ENCODE data around the gene ARHGAP15. TPM values are rescaled to one million over a fixed set of nuclear protein-coding genes. Genes with fewer than 3 reads are reported as not detected.

ARHGAP15 gene
- total RNA-seq, 4 donors from 2014 or later, result 1.7 to 16.8 (median 3.7) TPM

DNA sequence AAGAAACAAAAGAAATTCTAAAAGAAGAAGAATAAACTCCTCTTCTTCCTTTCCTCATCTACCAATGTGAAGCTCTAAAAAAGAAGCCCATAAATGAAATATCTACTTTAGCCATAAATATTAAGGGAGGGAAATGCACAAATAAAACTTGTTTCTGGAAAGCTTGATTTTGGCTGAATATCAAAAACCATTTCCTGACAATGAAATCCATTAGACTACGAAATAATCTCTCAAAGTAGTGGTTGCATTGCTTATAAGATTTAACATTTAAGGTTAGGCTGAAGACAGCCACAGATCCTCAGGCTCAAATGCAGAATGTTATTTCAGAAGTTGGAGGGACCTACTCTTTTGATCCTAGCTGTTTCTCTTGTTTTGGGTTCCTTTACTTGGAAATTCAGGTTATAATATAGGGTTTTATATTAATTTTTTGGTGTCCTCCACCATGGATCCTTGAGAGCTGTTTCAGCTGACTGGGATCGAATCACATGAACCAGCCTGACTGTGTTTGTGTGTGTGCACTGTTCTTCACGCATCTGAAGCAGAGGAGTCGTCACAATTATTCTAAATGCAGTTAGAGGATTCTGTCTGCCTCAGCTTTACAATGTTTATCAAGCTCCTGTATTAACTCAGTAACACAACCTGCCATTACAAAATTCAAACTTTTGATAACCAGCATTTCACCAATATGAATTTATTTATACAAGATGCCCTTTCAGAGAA, 474.8 kb downstream of the ARHGAP15 start:
- no peak overlapping the region for H3K27ac ChIP-seq

DNA sequence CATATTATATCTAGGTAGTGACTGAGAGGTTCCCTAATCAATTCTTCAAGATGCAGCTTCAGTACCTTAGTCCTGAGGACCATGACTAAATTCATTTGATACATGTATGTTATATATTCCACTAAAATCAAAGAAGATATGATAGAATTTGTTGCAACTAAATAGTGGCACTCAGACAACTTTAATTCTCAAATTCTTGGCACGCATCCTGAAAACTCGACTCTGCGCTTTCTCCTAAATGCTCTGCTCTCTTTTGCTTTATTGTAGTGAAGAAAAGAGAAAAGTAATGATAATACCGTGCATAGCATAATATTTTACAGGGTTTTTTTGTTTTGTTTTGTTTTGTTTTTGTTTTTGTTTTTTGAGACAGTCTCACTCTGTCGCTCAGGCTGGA, 475.3 kb downstream of the ARHGAP15 start:
- DNase-seq, result no peak
- Histone ChIP-seq H3K36me3 (no peaks in the 10 kb centered on the region), H3K27me3 (no peaks in the 10 kb centered on the region), H3K27ac (no peak overlapping the region), H3K4me1 (peaks cover 0 to 8% (median 0%) of the 10 kb centered on the region in 3 donors), H3K4me3 (no peak overlapping the region), H3K9me3 (no peaks in the 10 kb centered on the region)
- TF ChIP-seq POLR2A (IDR thresholded peaks at IDR 0.05), result no peak
- TF ChIP-seq, protein P1, sequence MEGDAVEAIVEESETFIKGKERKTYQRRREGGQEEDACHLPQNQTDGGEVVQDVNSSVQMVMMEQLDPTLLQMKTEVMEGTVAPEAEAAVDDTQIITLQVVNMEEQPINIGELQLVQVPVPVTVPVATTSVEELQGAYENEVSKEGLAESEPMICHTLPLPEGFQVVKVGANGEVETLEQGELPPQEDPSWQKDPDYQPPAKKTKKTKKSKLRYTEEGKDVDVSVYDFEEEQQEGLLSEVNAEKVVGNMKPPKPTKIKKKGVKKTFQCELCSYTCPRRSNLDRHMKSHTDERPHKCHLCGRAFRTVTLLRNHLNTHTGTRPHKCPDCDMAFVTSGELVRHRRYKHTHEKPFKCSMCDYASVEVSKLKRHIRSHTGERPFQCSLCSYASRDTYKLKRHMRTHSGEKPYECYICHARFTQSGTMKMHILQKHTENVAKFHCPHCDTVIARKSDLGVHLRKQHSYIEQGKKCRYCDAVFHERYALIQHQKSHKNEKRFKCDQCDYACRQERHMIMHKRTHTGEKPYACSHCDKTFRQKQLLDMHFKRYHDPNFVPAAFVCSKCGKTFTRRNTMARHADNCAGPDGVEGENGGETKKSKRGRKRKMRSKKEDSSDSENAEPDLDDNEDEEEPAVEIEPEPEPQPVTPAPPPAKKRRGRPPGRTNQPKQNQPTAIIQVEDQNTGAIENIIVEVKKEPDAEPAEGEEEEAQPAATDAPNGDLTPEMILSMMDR (IDR thresholded peaks at IDR 0.05), result no peak
- WGBS, 2 donors, result 75 to 81% methylated on average over 5 of the region's 5 CpGs
- intact Hi-C loops (cut with DNase I), result no loop called here

More for the DNA sequence above, 474.8 kb downstream of the ARHGAP15 start:
- 52 to 55% methylated on average over 4 of the region's 4 CpGs for WGBS, 2 donors
- Histone ChIP-seq H3K4me1 (peaks cover 0 to 8% (median 0%) of the 10 kb centered on the region in 3 donors), H3K4me3 (no peak overlapping the region), H3K27me3 (no peaks in the 10 kb centered on the region), H3K36me3 (no peaks in the 10 kb centered on the region), H3K9me3 (no peaks in the 10 kb centered on the region)
- intact Hi-C loops (cut with DNase I), result no loop called here
- DNase-seq, result no peak
- TF ChIP-seq POLR2A (IDR thresholded peaks at IDR 0.05), result no peak
- TF ChIP-seq, protein P1 (IDR thresholded peaks at IDR 0.05), result no peak

DNA sequence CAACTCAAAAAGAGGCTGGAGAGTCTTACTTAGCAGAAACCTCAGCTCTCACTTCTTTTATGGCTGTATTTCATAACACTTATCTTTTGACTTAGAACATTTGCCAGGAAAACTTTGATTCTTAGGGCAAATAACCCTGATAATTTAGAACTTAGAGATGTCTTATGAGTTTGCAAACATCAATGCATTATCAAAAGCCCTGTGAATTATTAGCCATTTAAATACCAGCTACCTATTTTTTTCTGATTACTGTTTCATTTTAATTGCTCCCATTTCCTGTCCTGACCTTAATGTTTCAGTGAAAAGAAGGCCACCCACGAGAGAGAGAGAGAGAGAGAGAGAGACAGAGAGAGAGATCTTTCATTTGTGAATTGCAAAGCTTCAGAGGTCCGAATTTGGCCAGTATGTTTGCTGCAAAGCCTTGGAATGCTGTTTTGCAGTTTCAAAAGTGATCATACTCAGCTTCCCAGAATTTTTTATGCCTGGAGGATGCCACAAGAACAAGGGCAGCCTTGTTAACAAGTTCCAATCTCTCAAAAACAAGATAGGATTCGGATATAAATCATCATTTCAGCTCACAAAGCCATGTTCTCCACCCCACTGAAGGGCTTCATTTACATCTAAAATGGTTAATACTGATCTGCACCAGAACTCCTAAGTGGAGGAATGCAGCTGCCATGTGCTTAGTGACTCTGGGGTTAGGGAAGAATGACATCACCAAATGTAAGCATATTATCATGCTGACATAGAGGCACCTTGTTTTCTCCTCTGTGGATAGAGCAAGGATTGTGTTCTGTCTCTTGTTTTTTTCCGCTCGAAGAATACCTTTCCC, 478.2 kb downstream of the ARHGAP15 start:
- WGBS, 2 donors, result 45 to 55% methylated on average over 5 of the region's 5 CpGs
- no peaks in the 10 kb centered on the region for H3K36me3 ChIP-seq
- H3K4me3 ChIP-seq, result no peak overlapping the region
- H3K9me3 ChIP-seq, result no peaks in the 10 kb centered on the region
- H3K27ac ChIP-seq, result no peak overlapping the region
- H3K27me3 ChIP-seq, result no peaks in the 10 kb centered on the region
- no peak for DNase-seq
- intact Hi-C loops (cut with DNase I), result no loop called here
- TF ChIP-seq, protein P1 (IDR thresholded peaks at IDR 0.05), result no peak
- no peak for TF ChIP-seq POLR2A (IDR thresholded peaks at IDR 0.05)
- peaks cover 0 to 8% (median 0%) of the 10 kb centered on the region in 3 donors for H3K4me1 ChIP-seq

GRCh38 chr2:143608063-143608423, 478.8 kb downstream of the ARHGAP15 start:
- Histone ChIP-seq H3K27ac (no peak overlapping the region), H3K4me1 (peaks cover 0 to 8% (median 0%) of the 10 kb centered on the region in 3 donors), H3K4me3 (no peak overlapping the region), H3K9me3 (no peaks in the 10 kb centered on the region), H3K36me3 (no peaks in the 10 kb centered on the region), H3K27me3 (no peaks in the 10 kb centered on the region)
- TF ChIP-seq, protein P1 (IDR thresholded peaks at IDR 0.05), result no peak
- TF ChIP-seq POLR2A (IDR thresholded peaks at IDR 0.05), result no peak
- WGBS, 2 donors, result 67 to 75% methylated on average over 3 of the region's 3 CpGs
- intact Hi-C loops (cut with DNase I), result no loop called here
- no peak for DNase-seq

DNA sequence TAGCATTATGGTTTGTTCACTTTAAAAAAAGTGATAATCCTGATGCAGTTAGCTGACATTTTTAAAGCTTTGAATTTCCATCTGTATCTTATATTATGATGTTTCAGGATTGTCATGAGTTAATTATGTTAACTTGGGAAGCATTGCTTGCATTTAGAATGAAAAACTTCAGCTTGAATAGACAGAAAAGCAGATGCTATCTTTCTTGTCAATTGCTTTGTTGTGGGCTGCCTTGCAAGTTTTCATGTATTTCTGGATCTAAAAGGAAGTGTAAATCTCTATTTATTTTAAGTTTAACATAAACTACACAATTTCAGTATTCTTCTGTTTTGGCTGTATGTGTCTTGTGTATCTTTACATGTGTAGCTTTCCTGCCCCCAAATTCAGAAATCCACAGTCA, 479.5 kb downstream of the ARHGAP15 start:
- H3K36me3 ChIP-seq, result no peaks in the 10 kb centered on the region
- peaks cover 0 to 8% (median 0%) of the 10 kb centered on the region in 3 donors for H3K4me1 ChIP-seq
- DNase-seq, result no peak
- TF ChIP-seq POLR2A (IDR thresholded peaks at IDR 0.05), result no peak
- TF ChIP-seq, protein P1 (IDR thresholded peaks at IDR 0.05), result no peak
- no peak overlapping the region for H3K27ac ChIP-seq
- no peaks in the 10 kb centered on the region for H3K9me3 ChIP-seq
- intact Hi-C loops (cut with DNase I), result no loop called here
- H3K27me3 ChIP-seq, result no peaks in the 10 kb centered on the region
- no peak overlapping the region for H3K4me3 ChIP-seq

All from esophagus squamous epithelium (tissue), 5 donors.